Liver (tissue), 9 donors: Measurements from ENCODE around the gene FMOD. TPM values are rescaled to one million over a fixed set of nuclear protein-coding genes. Genes with fewer than 3 reads are reported as not detected.

Source experiments
- DNase-seq: peaks from one replicate; pipeline ENCODE4 v3.0.0-alpha.2; 2017; ENCODE audit warnings: low spot score
- H3K27ac ChIP-seq, 2 donors: one replicate each; pipeline ENCODE4 v1.7.0; 2013; ENCODE audit warnings: inconsistent platforms in 2 of 2, low read length in 2 of 2, control low read depth in 1 of 2, low read depth in 1 of 2, mild to moderate bottlenecking in 1 of 2
- H3K27me3 ChIP-seq, 4 donors: one replicate each; pipeline versions ENCODE4 v1.6.1 to v1.7.0; 2013; ENCODE audit warnings: low read length in 3 of 4, inconsistent platforms in 1 of 4, mild to moderate bottlenecking in 1 of 4, moderate library complexity in 1 of 4; ENCODE audit not compliant: control insufficient read depth in 4 of 4, insufficient read depth in 4 of 4
- H3K36me3 ChIP-seq, 4 donors: one replicate each; pipeline versions ENCODE4 v1.6.1 to v1.7.0; 2013; ENCODE audit warnings: low read length in 3 of 4, mild to moderate bottlenecking in 3 of 4, low read depth in 1 of 4, moderate library complexity in 1 of 4; ENCODE audit not compliant: control insufficient read depth in 4 of 4, insufficient read depth in 3 of 4
- H3K4me1 ChIP-seq, 4 donors: one replicate each; pipeline versions ENCODE4 v1.6.1 to v1.7.0; 2013; ENCODE audit warnings: low read length in 3 of 4, mild to moderate bottlenecking in 3 of 4, moderate library complexity in 1 of 4; ENCODE audit not compliant: control insufficient read depth in 4 of 4, insufficient read depth in 4 of 4
- H3K4me3 ChIP-seq, 3 donors: one replicate each; pipeline versions ENCODE4 v1.6.1 to v1.7.0; 2013; ENCODE audit warnings: low read length in 3 of 3, control low read depth in 1 of 3, low read depth in 1 of 3, mild to moderate bottlenecking in 1 of 3
- H3K9ac ChIP-seq, 2 donors: one replicate each; pipeline ENCODE4 v1.7.0; 2013; ENCODE audit warnings: low read length in 2 of 2, mild to moderate bottlenecking in 2 of 2, moderate library complexity in 2 of 2, control low read depth in 1 of 2, low read depth in 1 of 2
- H3K9me3 ChIP-seq, 4 donors: one replicate each; pipeline versions ENCODE4 v1.6.1 to v1.7.0; 2013; ENCODE audit warnings: low read length in 3 of 4; ENCODE audit not compliant: control insufficient read depth in 4 of 4
- FOXA1 ChIP-seq: IDR thresholded peaks from 2 replicates; pipeline ENCODE4 v1.6.1; 2016; ENCODE audit warnings: antibody characterized with exemption
- FOXA2 ChIP-seq: IDR thresholded peaks from 2 replicates; pipeline ENCODE4 v1.6.1; 2016; ENCODE audit warnings: antibody characterized with exemption
- GABPA ChIP-seq, 2 donors: IDR thresholded peaks in 1 of 2; conservative IDR thresholded peaks in 1 of 2; 2 replicates each; pipeline ENCODE4 v1.6.1; 2016; ENCODE audit warnings: antibody characterized with exemption in 2 of 2, mild to moderate bottlenecking in 1 of 2, moderate library complexity in 1 of 2
- HNF4A ChIP-seq, 2 donors: conservative IDR thresholded peaks; 2 replicates each; pipeline ENCODE4 v1.6.1; 2016; ENCODE audit warnings: antibody characterized with exemption in 2 of 2, mild to moderate bottlenecking in 2 of 2
- NR2F2 ChIP-seq: IDR thresholded peaks from 2 replicates; pipeline ENCODE4 v1.6.1; 2016; ENCODE audit warnings: antibody characterized with exemption
- RAD21 ChIP-seq, 2 donors: IDR thresholded peaks; 2 replicates each; pipeline ENCODE4 v1.6.1; 2016; ENCODE audit warnings: antibody characterized with exemption in 2 of 2, mild to moderate bottlenecking in 2 of 2
- SP1 ChIP-seq: IDR thresholded peaks from 2 replicates; pipeline ENCODE4 v1.6.1; 2018; ENCODE audit warnings: antibody characterized with exemption, mild to moderate bottlenecking
- WGBS: extraction: QIAGEN DNeasy Blood & Tissue Kit; methylation state at CpG from one replicate; pipeline ENCODE4 v1.1.7; 2013; 5-methylcytosine and 5-hydroxymethylcytosine counted together
- polyA plus RNA-seq, 2 donors: library from polyadenylated mRNA; stranded (reverse) in 1 of 2; unstranded in 1 of 2; fragments of 200-250 nt in 1 of 2; fragments of >200 nt in 1 of 2; fragmentation: Nextera tagmentation in 1 of 2; extraction: Ambion mirVana in 1 of 2; gene quantifications; one replicate each; pipeline versions ENCODE4 v1.2.1 to v1.2.3, GENCODE V29; 2013 to 2015
- total RNA-seq, 2 donors: library from RNA; depleted of rRNA; stranded (reverse); fragments of >200 nt; gene quantifications; one replicate each; pipeline ENCODE4 v1.2.3, GENCODE V29; 2014
- TF ChIP-seq, protein P1 (sequence below): IDR thresholded peaks from 2 replicates; pipeline ENCODE4 v1.6.1; 2016; ENCODE audit warnings: antibody characterized with exemption
- TF ChIP-seq, protein P2 (sequence below): IDR thresholded peaks from 2 replicates; pipeline ENCODE4 v1.6.1; 2016; ENCODE audit warnings: antibody characterized with exemption
- TF ChIP-seq, protein P3 (sequence below): IDR thresholded peaks from 2 replicates; pipeline ENCODE4 v1.6.1; 2016; ENCODE audit warnings: antibody characterized with exemption, mild to moderate bottlenecking
- TF ChIP-seq, protein P4 (sequence below): fragments of 150-350 bp; IDR thresholded peaks from 2 replicates; pipeline ENCODE4 v1.5.1; 2017; ENCODE audit warnings: improper control_type of control experiment, low read depth, low read length; ENCODE audit not compliant: missing input control
- donor health status: healthy.
- donor health status: healthy.
- donor health status: healthy.
- donor health status: healthy.
- donor health status: healthy.

Gene FMOD
- total and polyA plus RNA-seq, 4 donors, result 1.0 to 7.0 (median 2.4) TPM

DNA sequence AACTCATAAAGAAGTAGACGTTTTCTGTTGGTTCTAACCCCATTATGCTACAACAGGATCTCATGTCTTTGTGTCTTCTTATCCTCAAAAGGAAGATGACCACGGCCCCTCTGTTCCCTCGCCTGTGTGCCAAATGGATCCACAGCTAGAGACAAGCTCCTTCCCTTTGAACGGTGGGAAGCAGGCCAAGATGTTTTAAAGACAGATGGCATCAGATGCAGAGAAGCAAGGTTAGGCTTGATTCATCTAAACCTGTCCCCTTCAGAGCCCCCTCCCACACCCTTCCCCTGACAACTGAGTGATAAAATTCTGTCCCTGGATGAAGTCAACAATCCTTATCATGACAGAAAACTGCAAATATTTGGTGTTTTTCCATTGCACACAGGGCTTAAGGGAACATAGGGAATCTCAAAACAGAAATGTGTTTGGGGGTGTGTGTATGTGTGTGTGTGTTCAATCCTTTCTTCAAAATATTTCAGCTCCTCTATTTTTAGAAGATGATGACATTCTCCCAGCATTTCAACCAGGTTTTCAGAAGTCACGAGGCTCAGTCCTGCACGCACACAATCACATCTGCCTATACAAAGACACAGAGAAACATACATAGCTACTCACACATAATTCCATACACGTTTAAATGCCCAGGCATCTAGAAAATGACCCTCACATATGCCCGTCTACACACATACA is 27.8 kb upstream of the FMOD start:
- Histone ChIP-seq H3K4me1 (no peaks in the 10 kb centered on the region), H3K9me3 (no peaks in the 10 kb centered on the region), H3K9ac (no peak overlapping the region), H3K27ac (no peak overlapping the region), H3K36me3 (no peaks in the 10 kb centered on the region), H3K27me3 (peaks cover 0 to 4% (median 0%) of the 10 kb centered on the region in 4 donors), H3K4me3 (no peak overlapping the region)
- peak; percentile 11 for TF ChIP-seq SP1
- TF ChIP-seq, protein P1, sequence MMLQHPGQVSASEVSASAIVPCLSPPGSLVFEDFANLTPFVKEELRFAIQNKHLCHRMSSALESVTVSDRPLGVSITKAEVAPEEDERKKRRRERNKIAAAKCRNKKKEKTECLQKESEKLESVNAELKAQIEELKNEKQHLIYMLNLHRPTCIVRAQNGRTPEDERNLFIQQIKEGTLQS, result no peak
- peak; percentile 21 for TF ChIP-seq NR2F2
- 50% methylated on average over 8 of the region's 8 CpGs for WGBS
- no peak for DNase-seq

DNA sequence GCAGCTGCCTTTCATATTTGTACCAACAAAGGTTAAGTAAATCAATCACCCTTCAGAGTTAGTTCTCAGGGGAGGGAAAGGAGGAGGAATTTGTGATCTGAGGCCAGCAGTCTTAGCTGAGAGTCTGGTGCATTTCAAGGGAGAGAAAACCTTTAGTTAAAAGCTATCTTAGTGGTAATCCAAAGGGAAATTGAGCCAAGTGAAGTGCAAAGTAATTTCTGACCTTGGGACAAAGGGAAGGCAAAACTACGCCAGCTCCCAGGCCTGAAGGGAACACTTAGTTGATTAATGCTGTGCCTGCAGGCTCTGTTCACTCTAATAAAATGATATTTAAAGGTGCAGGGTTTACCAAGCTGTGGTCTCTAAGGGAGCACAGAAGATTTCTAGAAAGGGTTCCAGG is 23.1 kb upstream of the FMOD start:
- no peak for TF ChIP-seq SP1
- TF ChIP-seq NR2F2, result peak; percentile 28
- TF ChIP-seq FOXA1, result no peak
- no peak for TF ChIP-seq GABPA (IDR thresholded peaks at IDR 0.05 in 1 of 2, conservative IDR thresholded peaks at IDR 0.05 in 1 of 2)
- no peak for TF ChIP-seq FOXA2
- H3K36me3 ChIP-seq, result no peaks in the 10 kb centered on the region
- no peak for DNase-seq
- H3K9ac ChIP-seq, result no peak overlapping the region
- peaks cover 0 to 3% (median 1%) of the 10 kb centered on the region in 4 donors for H3K4me1 ChIP-seq
- H3K27me3 ChIP-seq, result peaks cover 0 to 2% (median 0%) of the 10 kb centered on the region in 4 donors
- WGBS, result 85% methylated on average over 1 of the region's 1 CpG
- H3K27ac ChIP-seq, result no peak overlapping the region
- no peaks in the 10 kb centered on the region for H3K9me3 ChIP-seq
- no peak overlapping the region for H3K4me3 ChIP-seq

DNA sequence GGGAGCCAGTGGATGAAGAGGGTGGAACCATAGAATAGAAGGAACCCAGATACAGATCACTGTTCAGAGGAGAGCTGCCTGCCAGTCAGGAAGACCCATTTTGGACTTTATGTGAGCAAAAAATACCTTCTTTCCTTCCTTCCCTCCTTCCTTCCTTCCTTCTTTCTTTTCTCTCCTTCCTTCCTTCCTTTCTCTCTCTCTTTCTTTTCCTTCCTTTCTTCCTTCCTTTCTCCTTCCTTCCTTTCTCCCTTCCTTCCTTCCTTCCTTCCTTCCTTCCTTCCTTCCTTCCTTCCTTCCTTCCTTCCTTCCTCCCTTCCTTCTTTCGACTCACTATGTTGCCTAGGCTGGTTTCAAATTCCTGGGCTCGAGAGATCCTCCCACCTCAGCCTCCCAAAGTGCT is 22.1 kb upstream of the FMOD start:
- TF ChIP-seq, protein P2, sequence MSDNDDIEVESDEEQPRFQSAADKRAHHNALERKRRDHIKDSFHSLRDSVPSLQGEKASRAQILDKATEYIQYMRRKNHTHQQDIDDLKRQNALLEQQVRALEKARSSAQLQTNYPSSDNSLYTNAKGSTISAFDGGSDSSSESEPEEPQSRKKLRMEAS, result no peak
- TF ChIP-seq NR2F2 (no peak), FOXA2 (no peak), GABPA (IDR thresholded peaks at IDR 0.05 in 1 of 2, conservative IDR thresholded peaks at IDR 0.05 in 1 of 2) (no peak), HNF4A (conservative IDR thresholded peaks at IDR 0.05) (no peak), RAD21 (IDR thresholded peaks at IDR 0.05) (no peak)
- TF ChIP-seq, protein P3, sequence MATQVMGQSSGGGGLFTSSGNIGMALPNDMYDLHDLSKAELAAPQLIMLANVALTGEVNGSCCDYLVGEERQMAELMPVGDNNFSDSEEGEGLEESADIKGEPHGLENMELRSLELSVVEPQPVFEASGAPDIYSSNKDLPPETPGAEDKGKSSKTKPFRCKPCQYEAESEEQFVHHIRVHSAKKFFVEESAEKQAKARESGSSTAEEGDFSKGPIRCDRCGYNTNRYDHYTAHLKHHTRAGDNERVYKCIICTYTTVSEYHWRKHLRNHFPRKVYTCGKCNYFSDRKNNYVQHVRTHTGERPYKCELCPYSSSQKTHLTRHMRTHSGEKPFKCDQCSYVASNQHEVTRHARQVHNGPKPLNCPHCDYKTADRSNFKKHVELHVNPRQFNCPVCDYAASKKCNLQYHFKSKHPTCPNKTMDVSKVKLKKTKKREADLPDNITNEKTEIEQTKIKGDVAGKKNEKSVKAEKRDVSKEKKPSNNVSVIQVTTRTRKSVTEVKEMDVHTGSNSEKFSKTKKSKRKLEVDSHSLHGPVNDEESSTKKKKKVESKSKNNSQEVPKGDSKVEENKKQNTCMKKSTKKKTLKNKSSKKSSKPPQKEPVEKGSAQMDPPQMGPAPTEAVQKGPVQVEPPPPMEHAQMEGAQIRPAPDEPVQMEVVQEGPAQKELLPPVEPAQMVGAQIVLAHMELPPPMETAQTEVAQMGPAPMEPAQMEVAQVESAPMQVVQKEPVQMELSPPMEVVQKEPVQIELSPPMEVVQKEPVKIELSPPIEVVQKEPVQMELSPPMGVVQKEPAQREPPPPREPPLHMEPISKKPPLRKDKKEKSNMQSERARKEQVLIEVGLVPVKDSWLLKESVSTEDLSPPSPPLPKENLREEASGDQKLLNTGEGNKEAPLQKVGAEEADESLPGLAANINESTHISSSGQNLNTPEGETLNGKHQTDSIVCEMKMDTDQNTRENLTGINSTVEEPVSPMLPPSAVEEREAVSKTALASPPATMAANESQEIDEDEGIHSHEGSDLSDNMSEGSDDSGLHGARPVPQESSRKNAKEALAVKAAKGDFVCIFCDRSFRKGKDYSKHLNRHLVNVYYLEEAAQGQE, result no peak
- TF ChIP-seq, protein P4, sequence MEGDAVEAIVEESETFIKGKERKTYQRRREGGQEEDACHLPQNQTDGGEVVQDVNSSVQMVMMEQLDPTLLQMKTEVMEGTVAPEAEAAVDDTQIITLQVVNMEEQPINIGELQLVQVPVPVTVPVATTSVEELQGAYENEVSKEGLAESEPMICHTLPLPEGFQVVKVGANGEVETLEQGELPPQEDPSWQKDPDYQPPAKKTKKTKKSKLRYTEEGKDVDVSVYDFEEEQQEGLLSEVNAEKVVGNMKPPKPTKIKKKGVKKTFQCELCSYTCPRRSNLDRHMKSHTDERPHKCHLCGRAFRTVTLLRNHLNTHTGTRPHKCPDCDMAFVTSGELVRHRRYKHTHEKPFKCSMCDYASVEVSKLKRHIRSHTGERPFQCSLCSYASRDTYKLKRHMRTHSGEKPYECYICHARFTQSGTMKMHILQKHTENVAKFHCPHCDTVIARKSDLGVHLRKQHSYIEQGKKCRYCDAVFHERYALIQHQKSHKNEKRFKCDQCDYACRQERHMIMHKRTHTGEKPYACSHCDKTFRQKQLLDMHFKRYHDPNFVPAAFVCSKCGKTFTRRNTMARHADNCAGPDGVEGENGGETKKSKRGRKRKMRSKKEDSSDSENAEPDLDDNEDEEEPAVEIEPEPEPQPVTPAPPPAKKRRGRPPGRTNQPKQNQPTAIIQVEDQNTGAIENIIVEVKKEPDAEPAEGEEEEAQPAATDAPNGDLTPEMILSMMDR, result no peak
- Histone ChIP-seq H3K27me3 (peaks cover 0 to 2% (median 0%) of the 10 kb centered on the region in 4 donors), H3K4me1 (peaks cover 0 to 3% (median 1%) of the 10 kb centered on the region in 4 donors), H3K36me3 (no peaks in the 10 kb centered on the region), H3K27ac (no peak overlapping the region), H3K4me3 (no peak overlapping the region), H3K9me3 (no peaks in the 10 kb centered on the region), H3K9ac (no peak overlapping the region)
- no peak for DNase-seq
- 91% methylated on average over 2 of the region's 2 CpGs for WGBS
